Fibroblast of mammary gland (primary cell): ENCODE data around the gene FUZ.

Source experiments
- DNase-seq: peaks from one replicate; pipeline ENCODE4 v3.0.0-alpha.2; 2010; ENCODE audit warnings: low read depth
- H3K4me3 ChIP-seq: 2 replicates; pipeline ENCODE4 v1.5.1; 2011; ENCODE audit warnings: low read depth, mild to moderate bottlenecking, low read length, moderate library complexity; ENCODE audit not compliant: control insufficient read depth
- CTCF ChIP-seq: conservative IDR thresholded peaks from 2 replicates; pipeline ENCODE4 v1.5.1; 2011; ENCODE audit warnings: low read depth, low read length, inconsistent platforms; ENCODE audit not compliant: control insufficient read depth, insufficient read depth

Gene FUZ

GRCh38 chr19:49799798-49800376 lies 13.2 kb downstream of the FUZ start:
- TF ChIP-seq CTCF, result peak; percentile 21
- no peak overlapping the region for H3K4me3 ChIP-seq

GRCh38 chr19:49799271-49799797 lies 13.8 kb downstream of the FUZ start:
- no peak overlapping the region for H3K4me3 ChIP-seq
- TF ChIP-seq CTCF, result no peak
- DNase-seq, result no peak

More at GRCh38 chr19:49799798-49800376, 13.2 kb downstream of the FUZ start:
- DNase-seq, result no peak

GRCh38 chr19:49798574-49798973 lies 14.5 kb downstream of the FUZ start:
- TF ChIP-seq CTCF, result no peak
- no peak overlapping the region for H3K4me3 ChIP-seq
- no peak for DNase-seq

- no peak overlapping the region for H3K4me3 ChIP-seq
- TF ChIP-seq CTCF, result no peak
- DNase-seq, result no peak
Measured at GRCh38 chr19:49795615-49796014, 17.5 kb downstream of the FUZ start.

- DNase-seq, result peak; percentile 53
- no peak for TF ChIP-seq CTCF
- H3K4me3 ChIP-seq, result no peak overlapping the region
Measured at GRCh38 chr19:49793561-49793840, 19.6 kb downstream of the FUZ start.

GRCh38 chr19:49792829-49793560 lies 20.1 kb downstream of the FUZ start:
- no peak for DNase-seq
- no peak for TF ChIP-seq CTCF
- no peak overlapping the region for H3K4me3 ChIP-seq
